Breast epithelium (tissue), 4 donors: ENCODE data around the gene KATNAL2. TPM values are rescaled to one million over a fixed set of nuclear protein-coding genes. Genes with fewer than 3 reads are reported as not detected.

Experiments
- DNase-seq, 2 donors: peaks; one replicate each; pipeline ENCODE4 v3.0.0-alpha.2; 2019; ENCODE audit warnings: low spot score in 2 of 2
- H3K27ac ChIP-seq, 2 donors: fragments of 200-600 bp; sonication (generic) in 1 of 2; one replicate each; pipeline ENCODE4 v1.5.1; 2016 to 2019; ENCODE audit warnings: mild to moderate bottlenecking in 1 of 2
- H3K27me3 ChIP-seq, 2 donors: fragments of 200-600 bp; sonication (generic) in 1 of 2; one replicate each; pipeline versions ENCODE4 v1.5.1 to v1.6.0; 2017 to 2019; ENCODE audit warnings: control low read depth in 1 of 2, mild to moderate bottlenecking in 1 of 2
- H3K36me3 ChIP-seq: fragments of 200-600 bp; one replicate; pipeline ENCODE4 v1.5.1; 2019
- H3K4me1 ChIP-seq, 2 donors: fragments of 200-600 bp; sonication (generic); one replicate each; pipeline ENCODE4 v1.5.1; 2016 to 2019; ENCODE audit warnings: control low read depth in 1 of 2
- H3K4me3 ChIP-seq, 3 donors: fragments of 200-600 bp; sonication (generic); 1 replicate in 2 of 3; 2 replicates in 1 of 3; pipeline ENCODE4 v1.5.1; 2016 to 2019; ENCODE audit warnings: mild to moderate bottlenecking in 3 of 3, moderate library complexity in 2 of 3
- H3K9me3 ChIP-seq, 2 donors: fragments of 200-600 bp; sonication (generic) in 1 of 2; one replicate each; pipeline ENCODE4 v1.5.1; 2016 to 2019; ENCODE audit warnings: control low read depth in 1 of 2
- CTCF ChIP-seq, 3 donors: fragments of 450-650 bp; IDR thresholded peaks; one replicate each; pipeline ENCODE4 v1.5.1; 2016 to 2017; ENCODE audit warnings: antibody characterized with exemption in 3 of 3, mild to moderate bottlenecking in 3 of 3, moderate library complexity in 3 of 3
- POLR2A ChIP-seq: fragments of 450-650 bp; IDR thresholded peaks from one replicate; pipeline ENCODE4 v1.6.1; 2016; ENCODE audit warnings: antibody characterized with exemption, mild to moderate bottlenecking, moderate library complexity
- POLR2AphosphoS5 ChIP-seq, 3 donors: sonication (generic); formaldehyde crosslinking; IDR thresholded peaks; one replicate each; pipeline ENCODE4 v1.6.1; 2017; ENCODE audit warnings: antibody characterized with exemption in 3 of 3
- intact Hi-C: fragments of 100-400 bp; cut with DNase I; formaldehyde crosslinking; loops from one replicate; pipeline ENCODE4 v1.15.1; 2023; ENCODE audit warnings: low total_unique reads
- total RNA-seq, 3 donors: library from RNA; depleted of rRNA; stranded (reverse); fragments of >200 nt; gene quantifications; one replicate each; pipeline ENCODE4 v1.1.0, GENCODE V29; 2016

Gene KATNAL2
- total RNA-seq, 3 donors from 2014 or later = 8.2 to 16.8 (median 9.1) TPM

- intact Hi-C loops = no loop called here
- Histone ChIP-seq H3K27me3 (no peaks in the 10 kb centered on the region), H3K4me1 (no peaks in the 10 kb centered on the region), H3K27ac (peak overlapping the region; percentile 87 to 92), H3K36me3 (no peaks in the 10 kb centered on the region), H3K4me3 (peak overlapping the region; percentile 71 to 80 (median 80)), H3K9me3 (no peaks in the 10 kb centered on the region)
- DNase-seq = no peak
- TF ChIP-seq POLR2A = no peak
- TF ChIP-seq POLR2AphosphoS5 (IDR thresholded peaks at IDR 0.05) = no peak
- no peak for TF ChIP-seq CTCF (IDR thresholded peaks at IDR 0.05)
Measured at GRCh38 chr18:46916551-46917107, 773 bp upstream of the KATNAL2 start.

- TF ChIP-seq POLR2AphosphoS5 (IDR thresholded peaks at IDR 0.05) (no peak), CTCF (IDR thresholded peaks at IDR 0.05) (no peak), POLR2A (no peak)
- H3K27ac ChIP-seq = peak overlapping the region; percentile 87 to 92
- no peaks in the 10 kb centered on the region for H3K36me3 ChIP-seq
- no peaks in the 10 kb centered on the region for H3K4me1 ChIP-seq
- no peaks in the 10 kb centered on the region for H3K9me3 ChIP-seq
- no peak for DNase-seq
- H3K4me3 ChIP-seq = peak overlapping the region; percentile 71 to 80 (median 80)
- H3K27me3 ChIP-seq = no peaks in the 10 kb centered on the region
- intact Hi-C loops = no loop called here
Measured at GRCh38 chr18:46917803-46918600, 600 bp downstream of the KATNAL2 start.

- H3K36me3 ChIP-seq = no peaks in the 10 kb centered on the region
- no peak overlapping the region for H3K4me3 ChIP-seq
- no peaks in the 10 kb centered on the region for H3K4me1 ChIP-seq
- DNase-seq = no peak
- intact Hi-C loops = loop anchor here (5.0 kb wide), 1 partner anchor 753 kb away; no protein-coding TSS in a partner anchor
- TF ChIP-seq CTCF (IDR thresholded peaks at IDR 0.05) (no peak), POLR2AphosphoS5 (IDR thresholded peaks at IDR 0.05) (no peak), POLR2A (no peak)
- H3K27ac ChIP-seq = no peak overlapping the region
- no peaks in the 10 kb centered on the region for H3K9me3 ChIP-seq
- H3K27me3 ChIP-seq = no peaks in the 10 kb centered on the region
Measured at GRCh38 chr18:46920067-46920466, 2.7 kb downstream of the KATNAL2 start.

GRCh38 chr18:46920653-46921052, 3.3 kb downstream of the KATNAL2 start:
- intact Hi-C loops = loop anchor here (5.0 kb wide), 1 partner anchor 753 kb away; no protein-coding TSS in a partner anchor
- H3K27me3 ChIP-seq = no peaks in the 10 kb centered on the region
- no peak for DNase-seq

More at GRCh38 chr18:46920653-46921052, 3.3 kb downstream of the KATNAL2 start:
- no peak overlapping the region for H3K27ac ChIP-seq
- no peaks in the 10 kb centered on the region for H3K9me3 ChIP-seq
- no peak for TF ChIP-seq POLR2A
- TF ChIP-seq POLR2AphosphoS5 (IDR thresholded peaks at IDR 0.05) = no peak
- no peak for TF ChIP-seq CTCF (IDR thresholded peaks at IDR 0.05)
- H3K4me1 ChIP-seq = no peaks in the 10 kb centered on the region
- no peaks in the 10 kb centered on the region for H3K36me3 ChIP-seq
- H3K4me3 ChIP-seq = no peak overlapping the region
